Tibial artery (tissue), 4 donors: ENCODE data around the gene LTBP3.

Source experiments
- DNase-seq, 2 donors: peaks; one replicate each; pipeline ENCODE4 v3.0.0-alpha.2; 2019
- H3K27ac ChIP-seq, 2 donors: fragments of 200-600 bp; sonication (generic) in 1 of 2; 1 replicate in 1 of 2; 2 replicates in 1 of 2; pipeline ENCODE4 v1.5.1; 2018 to 2019; ENCODE audit warnings: mild to moderate bottlenecking in 1 of 2
- H3K27me3 ChIP-seq, 2 donors: fragments of 200-600 bp; sonication (generic) in 1 of 2; one replicate each; pipeline versions ENCODE4 v1.5.1 to v1.6.0; 2016 to 2019
- H3K36me3 ChIP-seq, 3 donors: fragments of 200-600 bp; sonication (generic) in 2 of 3; one replicate each; pipeline ENCODE4 v1.5.1; 2016 to 2019; ENCODE audit warnings: mild to moderate bottlenecking in 2 of 3
- H3K4me1 ChIP-seq, 4 donors: fragments of 200-600 bp; sonication (generic) in 2 of 4; 1 replicate in 3 of 4; 2 replicates in 1 of 4; pipeline ENCODE4 v1.5.1; 2016 to 2019
- H3K4me3 ChIP-seq, 2 donors: fragments of 200-600 bp; sonication (generic) in 1 of 2; 1 replicate in 1 of 2; 2 replicates in 1 of 2; pipeline ENCODE4 v1.5.1; 2018 to 2019; ENCODE audit warnings: mild to moderate bottlenecking in 2 of 2
- H3K9me3 ChIP-seq, 3 donors: fragments of 200-600 bp; sonication (generic) in 1 of 3; one replicate each; pipeline ENCODE4 v1.5.1; 2016 to 2019
- CTCF ChIP-seq, 2 experiments: fragments of 200-600 bp in 1 of 2; fragments of 450-650 bp in 1 of 2; IDR thresholded peaks; one replicate each; pipeline ENCODE4 v1.5.1; 2017 to 2019; ENCODE audit warnings: antibody characterized with exemption in 2 of 2, mild to moderate bottlenecking in 1 of 2, moderate library complexity in 1 of 2
- intact Hi-C: fragments of 100-400 bp; cut with DNase I; formaldehyde crosslinking; loops from one replicate; pipeline ENCODE4 v1.15.0; 2023; ENCODE audit warnings: low total_unique reads

The LTBP3 gene

GRCh38 chr11:65557280-65558001 is 718 bp downstream of the LTBP3 start:
- Histone ChIP-seq H3K4me1 (peaks cover 9 to 73% (median 66%) of the 10 kb centered on the region in 4 donors), H3K36me3 (peaks cover 0 to 18% (median 17%) of the 10 kb centered on the region in 3 donors), H3K27ac (peak overlapping the region; percentile 96 to 98), H3K4me3 (peak overlapping the region; percentile 58 to 75), H3K27me3 (no peaks in the 10 kb centered on the region), H3K9me3 (no peaks in the 10 kb centered on the region)
- peak in 1 of 2 donors; percentile 74 for DNase-seq
- TF ChIP-seq CTCF (IDR thresholded peaks at IDR 0.05): no peak
- intact Hi-C loops: no loop called here

GRCh38 chr11:65556470-65557279 is 1.5 kb downstream of the LTBP3 start:
- intact Hi-C loops: no loop called here
- peak overlapping the region; percentile 58 to 75 for H3K4me3 ChIP-seq
- peak overlapping the region; percentile 96 to 98 for H3K27ac ChIP-seq
- H3K4me1 ChIP-seq: peaks cover 9 to 73% (median 66%) of the 10 kb centered on the region in 4 donors
- no peak for TF ChIP-seq CTCF (IDR thresholded peaks at IDR 0.05)
- no peaks in the 10 kb centered on the region for H3K27me3 ChIP-seq
- H3K36me3 ChIP-seq: peaks cover 0 to 24% (median 22%) of the 10 kb centered on the region in 3 donors
- no peak for DNase-seq
- H3K9me3 ChIP-seq: no peaks in the 10 kb centered on the region

GRCh38 chr11:65555693-65556231 is 2.4 kb downstream of the LTBP3 start:
- no peak for TF ChIP-seq CTCF (IDR thresholded peaks at IDR 0.05)
- Histone ChIP-seq H3K9me3 (no peaks in the 10 kb centered on the region), H3K36me3 (peaks cover 0 to 34% (median 32%) of the 10 kb centered on the region in 3 donors), H3K4me3 (peak overlapping the region in 1 of 2 donors; percentile 75), H3K4me1 (peaks cover 5 to 65% (median 61%) of the 10 kb centered on the region in 4 donors), H3K27ac (peak overlapping the region; percentile 96 to 98), H3K27me3 (no peaks in the 10 kb centered on the region)
- intact Hi-C loops: no loop called here
- peak; percentile 71 to 86 for DNase-seq

GRCh38 chr11:65554842-65555430 is 3.2 kb downstream of the LTBP3 start:
- Histone ChIP-seq H3K36me3 (peaks cover 0 to 41% (median 33%) of the 10 kb centered on the region in 3 donors), H3K27ac (peak overlapping the region; percentile 96 to 98), H3K4me3 (no peak overlapping the region), H3K4me1 (peaks cover 0 to 57% (median 52%) of the 10 kb centered on the region in 4 donors), H3K9me3 (no peaks in the 10 kb centered on the region), H3K27me3 (no peaks in the 10 kb centered on the region)
- intact Hi-C loops: no loop called here
- no peak for DNase-seq
- no peak for TF ChIP-seq CTCF (IDR thresholded peaks at IDR 0.05)

GRCh38 chr11:65554057-65554818 is 3.9 kb downstream of the LTBP3 start:
- H3K4me3 ChIP-seq: no peak overlapping the region
- H3K36me3 ChIP-seq: peaks cover 0 to 45% (median 33%) of the 10 kb centered on the region in 3 donors
- H3K9me3 ChIP-seq: no peaks in the 10 kb centered on the region
- H3K27me3 ChIP-seq: no peaks in the 10 kb centered on the region
- peak overlapping the region; percentile 96 to 98 for H3K27ac ChIP-seq
- peaks cover 0 to 50% (median 45%) of the 10 kb centered on the region in 4 donors for H3K4me1 ChIP-seq
- no peak for TF ChIP-seq CTCF (IDR thresholded peaks at IDR 0.05)
- no peak for DNase-seq
- intact Hi-C loops: no loop called here
